A375 (cell line): ENCODE measurements around the gene LRRC47. TPM values are rescaled to one million over a fixed set of nuclear protein-coding genes. Genes with fewer than 3 reads are reported as not detected.

Experiments
- small RNA-seq: library from RNA; depleted of rRNA; stranded (forward); fragments of <200 nt; gene quantifications from one replicate; pipeline ENCODE3, GENCODE V24; 2014
- total RNA-seq: library from RNA; depleted of rRNA; stranded (reverse); fragments of >200 nt; shearing (Covaris generic); gene quantifications from 2 replicates; pipeline ENCODE4 v1.2.3, GENCODE V29; 2014; rRNA removed

The LRRC47 gene
- total RNA-seq = 53.4 and 60.4 TPM in 2 replicates

DNA sequence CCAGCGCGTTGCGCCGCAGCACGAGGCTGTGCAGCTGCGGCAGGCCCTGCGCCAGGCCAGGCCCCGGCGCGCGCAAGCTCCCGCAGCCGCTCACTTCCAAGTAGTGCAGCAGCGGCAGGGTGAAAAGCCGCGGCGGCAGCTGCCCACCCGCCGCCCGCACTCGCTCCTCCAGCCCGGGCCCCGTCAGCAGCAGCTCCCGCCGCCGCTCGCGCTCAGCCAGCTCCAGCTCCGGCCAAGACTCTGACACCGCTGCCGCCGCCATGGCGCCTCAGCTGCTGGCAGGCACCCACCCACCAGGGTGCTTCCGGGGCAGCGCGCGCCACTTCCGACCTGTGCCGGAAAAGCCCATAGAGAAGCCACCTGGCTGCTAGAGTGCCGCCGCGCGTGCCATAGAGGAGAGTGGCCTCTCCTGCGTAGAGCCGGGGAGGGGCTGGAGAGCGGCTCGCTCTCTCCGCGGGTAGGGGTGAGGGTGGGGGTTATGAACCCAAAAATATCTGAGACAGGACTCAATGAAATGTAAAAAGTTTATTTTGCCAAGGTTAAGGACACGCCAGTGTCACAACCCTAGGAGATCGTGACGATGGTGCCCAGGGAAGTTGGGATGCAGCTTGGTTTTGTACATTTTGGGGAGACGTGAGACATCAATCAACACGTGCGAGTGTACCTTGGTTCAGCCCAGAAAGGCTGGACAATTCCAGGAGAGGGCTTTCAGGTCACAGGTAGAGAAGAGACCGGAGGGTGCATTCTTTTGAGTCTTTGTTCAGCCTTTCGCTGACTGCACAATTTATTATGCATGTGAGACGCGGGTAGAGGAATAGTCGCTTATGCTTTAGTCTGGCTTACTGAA, at the start of gene LRRC47:
TSS of gene LRRC47 (minus strand) at position 284 of the 847 bp plus-strand sequence. CDS start at position 262, 22 bp downstream.

DNA sequence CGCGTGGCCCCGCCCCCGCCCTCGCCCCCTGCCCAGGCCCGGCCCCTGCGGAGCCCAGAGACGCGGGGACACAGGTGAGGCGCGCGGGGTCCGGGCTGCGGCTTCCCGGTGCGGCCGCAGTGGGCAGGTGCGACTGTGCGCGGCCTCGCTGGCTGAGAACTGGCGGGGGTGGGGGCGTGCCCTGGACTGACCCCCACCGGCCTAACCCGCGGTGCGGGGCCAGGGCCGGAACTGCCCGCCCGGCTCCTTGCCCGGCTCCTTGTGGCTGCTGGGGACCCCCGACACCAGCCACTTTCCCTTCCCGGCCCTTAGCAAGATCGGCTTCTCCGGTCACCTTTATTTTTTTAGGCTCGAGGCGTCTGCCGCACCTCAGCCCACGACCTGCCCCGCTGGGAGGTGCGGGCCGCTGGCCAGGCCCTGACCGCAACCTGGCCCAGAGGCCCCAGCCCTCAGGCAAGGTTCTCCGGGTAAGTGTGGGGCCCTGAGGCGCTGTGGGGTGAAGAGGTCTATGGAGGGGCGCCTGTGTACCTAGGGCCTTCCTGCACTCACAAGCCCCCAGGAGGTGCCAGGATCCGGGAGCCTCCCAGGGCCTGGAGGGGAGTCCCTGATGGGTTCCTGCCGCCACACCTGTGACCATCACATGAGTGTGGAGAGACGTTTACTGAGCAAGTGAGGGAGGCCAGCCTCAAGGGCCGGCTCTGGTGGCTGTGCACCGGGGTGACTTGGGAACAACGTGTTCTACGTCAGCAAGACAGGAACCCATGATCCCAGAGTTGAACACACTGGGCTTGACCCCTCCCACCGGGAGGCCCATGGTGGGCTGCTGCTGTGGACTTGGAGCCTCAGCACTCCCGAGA, 23.4 kb downstream of the LRRC47 start, which contains the start of gene SMIM1:
TSS of gene SMIM1 (plus strand) at position 35 of the 857 bp plus-strand sequence. CDS start 2,625 bp downstream, outside the sequence.

DNA sequence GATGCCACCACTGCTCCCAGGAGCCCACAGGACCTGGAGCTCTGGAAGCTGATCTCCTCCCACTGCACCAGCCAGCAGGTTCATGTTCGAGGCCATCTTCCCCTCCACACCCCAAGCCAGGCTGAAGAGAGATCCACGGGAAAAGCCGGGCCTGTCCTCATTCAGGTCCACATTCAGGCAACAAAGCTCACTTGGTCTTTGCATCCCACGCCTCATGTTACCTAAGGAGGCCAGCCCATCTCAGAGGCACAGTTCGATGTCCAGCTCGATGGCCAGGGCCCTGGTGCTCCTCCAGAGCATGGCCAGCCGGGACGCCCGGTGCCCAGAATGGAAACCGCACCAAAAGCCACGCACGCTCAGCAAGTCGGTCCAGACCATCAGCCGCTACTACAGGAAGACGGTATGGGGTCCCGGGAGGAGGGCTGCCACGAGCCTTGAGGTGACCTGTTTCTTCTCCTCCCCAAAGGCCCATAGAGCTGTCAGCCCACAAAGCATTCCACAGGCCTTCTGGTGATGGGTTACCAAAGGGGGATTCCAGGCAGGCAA, 43.8 kb downstream of the LRRC47 start, which contains the start of gene CCDC27:
TSS of gene CCDC27 (plus strand) at position 51 of the 546 bp plus-strand sequence. CDS start at position 83, 32 bp downstream.

Small RNA genes lying within 50 kb of the gene (small RNA-seq; reads per million reads assigned to genes)
- gene RF02197 (not detected), gene RN7SL574P (not detected)

Other genes starting within 250 kb of the LRRC47 start
- 1.0 and 1.3 TPM in 2 replicates for gene MEGF6, start 185.0 kb downstream of the LRRC47 start, total RNA-seq
- 4.6 and 6.0 TPM in 2 replicates for gene TPRG1L, start 171.5 kb downstream of the LRRC47 start, total RNA-seq
- 55.3 and 68.7 TPM in 2 replicates for gene WRAP73, start 146.4 kb downstream of the LRRC47 start, total RNA-seq
- 4.5 and 7.4 TPM in 2 replicates for gene TP73, start 144.0 kb downstream of the LRRC47 start, total RNA-seq
- gene CCDC27, start 44.0 kb downstream of the LRRC47 start, total RNA-seq = not detected in 2 replicates
- gene SMIM1, start 23.7 kb downstream of the LRRC47 start, total RNA-seq = not detected in 2 replicates
- 21.0 and 32.8 TPM in 2 replicates for gene CEP104, start 60.7 kb upstream of the LRRC47 start, total RNA-seq
- 6.1 and 6.6 TPM in 2 replicates for gene DFFB, start 61.0 kb upstream of the LRRC47 start, total RNA-seq
- gene C1orf174, start 103.8 kb upstream of the LRRC47 start, total RNA-seq = 24.5 and 30.7 TPM in 2 replicates